Gastrocnemius medialis (tissue), 4 donors: ENCODE results near the gene CDC42BPG. TPM values are rescaled to one million over a fixed set of nuclear protein-coding genes. Genes with fewer than 3 reads are reported as not detected.

Experiments used
- ATAC-seq, 2 donors: fragments of 150-250 bp; one replicate each; pipeline ENCODE4 v1.9.1; 2016
- DNase-seq, 2 donors: peaks; one replicate each; pipeline ENCODE4 v3.0.0-alpha.2; 2019
- H3K27ac ChIP-seq, 4 donors: fragments of 200-600 bp; sonication (generic); 1 replicate in 1 of 4; 2 replicates in 3 of 4; pipeline ENCODE4 v1.5.1; 2016 to 2018; ENCODE audit warnings: mild to moderate bottlenecking in 2 of 4, moderate library complexity in 1 of 4
- H3K27me3 ChIP-seq, 3 donors: fragments of 200-600 bp; sonication (generic) in 2 of 3; 1 replicate in 1 of 3; 2 replicates in 2 of 3; pipeline versions ENCODE4 v1.5.1 to v1.6.0; 2016 to 2019; ENCODE audit warnings: mild to moderate bottlenecking in 1 of 3, moderate library complexity in 1 of 3
- H3K36me3 ChIP-seq, 2 donors: fragments of 200-600 bp; sonication (generic) in 1 of 2; one replicate each; pipeline ENCODE4 v1.5.1; 2017 to 2018
- H3K4me1 ChIP-seq, 2 donors: fragments of 200-600 bp; sonication (generic) in 1 of 2; one replicate each; pipeline ENCODE4 v1.5.1; 2016 to 2017; ENCODE audit warnings: mild to moderate bottlenecking in 2 of 2
- H3K4me3 ChIP-seq, 4 donors: fragments of 200-600 bp; sonication (generic) in 3 of 4; 1 replicate in 1 of 4; 2 replicates in 3 of 4; pipeline ENCODE4 v1.5.1; 2016 to 2019; ENCODE audit warnings: mild to moderate bottlenecking in 2 of 4
- H3K9me3 ChIP-seq, 3 donors: fragments of 200-600 bp; sonication (generic) in 2 of 3; 1 replicate in 1 of 3; 2 replicates in 2 of 3; pipeline ENCODE4 v1.5.1; 2016 to 2019
- CTCF ChIP-seq, 5 experiments: fragments of 450-650 bp in 3 of 5; fragments of 200-600 bp in 2 of 5; sonication (generic) in 2 of 5; IDR thresholded peaks in 4 of 5; conservative IDR thresholded peaks in 1 of 5; 1 replicate in 4 of 5; 2 replicates in 1 of 5; pipeline ENCODE4 v1.5.1; 2016 to 2019; ENCODE audit warnings: antibody characterized with exemption in 5 of 5, mild to moderate bottlenecking in 3 of 5, moderate library complexity in 3 of 5
- POLR2A ChIP-seq, 2 donors: fragments of 450-650 bp; IDR thresholded peaks; one replicate each; pipeline ENCODE4 v1.6.1; 2017; ENCODE audit warnings: antibody characterized with exemption in 2 of 2, mild to moderate bottlenecking in 2 of 2, moderate library complexity in 2 of 2
- in situ Hi-C, 4 donors: fragments of 200-750 bp; cut with MboI; loops; one replicate each; pipeline versions ENCODE4 v1.15.0 to v1.8.0; 2017; ENCODE audit warnings: low sequenced_read_pairs in 4 of 4
- intact Hi-C: fragments of 100-400 bp; cut with DNase I; formaldehyde crosslinking; loops from one replicate; pipeline ENCODE4 v1.15.1; 2023; ENCODE audit warnings: low total_unique reads
- total RNA-seq, 4 donors: library from RNA; depleted of rRNA; stranded (reverse); fragments of >200 nt; gene quantifications; one replicate each; pipeline versions ENCODE4 v1.1.0 to v1.2.3, GENCODE V29; 2016

The CDC42BPG gene
- total RNA-seq, 4 donors from 2014 or later: 0.15 to 0.19 TPM; not detected in 2

GRCh38 chr11:64837887-64838351, 6.5 kb downstream of the CDC42BPG start:
- no peak for DNase-seq
- no peak overlapping the region for H3K27ac ChIP-seq
- in situ Hi-C loops (no loop called here), intact Hi-C loops (no loop called here)
- H3K4me1 ChIP-seq: no peaks in the 10 kb centered on the region
- TF ChIP-seq POLR2A (IDR thresholded peaks at IDR 0.05) (no peak), CTCF (IDR thresholded peaks at IDR 0.05 in 4 of 5, conservative IDR thresholded peaks at IDR 0.05 in 1 of 5) (no peak)
- H3K27me3 ChIP-seq: no peaks in the 10 kb centered on the region
- H3K4me3 ChIP-seq: no peak overlapping the region
- no peaks in the 10 kb centered on the region for H3K36me3 ChIP-seq
- no peak for ATAC-seq
- H3K9me3 ChIP-seq: no peaks in the 10 kb centered on the region

GRCh38 chr11:64836448-64837072, 7.9 kb downstream of the CDC42BPG start:
- no peak for TF ChIP-seq CTCF (IDR thresholded peaks at IDR 0.05 in 4 of 5, conservative IDR thresholded peaks at IDR 0.05 in 1 of 5)
- TF ChIP-seq POLR2A (IDR thresholded peaks at IDR 0.05): no peak
- in situ Hi-C loops (no loop called here), intact Hi-C loops (no loop called here)
- DNase-seq (no peak), ATAC-seq (no peak)
- no peaks in the 10 kb centered on the region for H3K36me3 ChIP-seq
- no peaks in the 10 kb centered on the region for H3K4me1 ChIP-seq
- no peak overlapping the region for H3K27ac ChIP-seq
- no peaks in the 10 kb centered on the region for H3K9me3 ChIP-seq
- no peaks in the 10 kb centered on the region for H3K27me3 ChIP-seq
- no peak overlapping the region for H3K4me3 ChIP-seq

- in situ Hi-C loops: no loop called here
- no peak for TF ChIP-seq POLR2A (IDR thresholded peaks at IDR 0.05)
- TF ChIP-seq CTCF (IDR thresholded peaks at IDR 0.05 in 4 of 5, conservative IDR thresholded peaks at IDR 0.05 in 1 of 5): no peak
- no peaks in the 10 kb centered on the region for H3K36me3 ChIP-seq
- ATAC-seq: no peak
- intact Hi-C loops: no loop called here
- DNase-seq: no peak
- H3K4me1 ChIP-seq: no peaks in the 10 kb centered on the region
- H3K9me3 ChIP-seq: no peaks in the 10 kb centered on the region
- H3K27ac ChIP-seq: no peak overlapping the region
- no peaks in the 10 kb centered on the region for H3K27me3 ChIP-seq
- no peak overlapping the region for H3K4me3 ChIP-seq
Observed at GRCh38 chr11:64835616-64836447, 8.6 kb downstream of the CDC42BPG start.

GRCh38 chr11:64834723-64835615, 9.5 kb downstream of the CDC42BPG start:
- ATAC-seq: no peak
- in situ Hi-C loops: no loop called here
- Histone ChIP-seq H3K36me3 (no peaks in the 10 kb centered on the region), H3K27ac (no peak overlapping the region), H3K4me1 (no peaks in the 10 kb centered on the region), H3K4me3 (no peak overlapping the region), H3K27me3 (no peaks in the 10 kb centered on the region), H3K9me3 (no peaks in the 10 kb centered on the region)
- intact Hi-C loops: no loop called here
- TF ChIP-seq CTCF (IDR thresholded peaks at IDR 0.05 in 4 of 5, conservative IDR thresholded peaks at IDR 0.05 in 1 of 5) (no peak), POLR2A (IDR thresholded peaks at IDR 0.05) (no peak)
- DNase-seq: no peak
